Measurements from ENCODE around the gene CYP2R1.

Gene CYP2R1

GRCh38 chr11:14842002-14842401, 50.0 kb downstream of the CYP2R1 start:
- ChIA-PET CTCF (interaction anchor here (1.4 to 1.5 kb wide), 2 partner anchors 9 to 66 kb away, joined by 3 to 7 read pairs; no protein-coding TSS in a partner anchor), POLR2A (no interaction called here)
- no peak for DNase-seq (ENCODE audit: extremely low spot score)
- TF ChIP-seq CTCF (IDR thresholded peaks at IDR 0.05; ENCODE audit: control extremely low read depth, extremely low read depth, low read depth, missing control alignments), result no peak

- no peak for TF ChIP-seq CTCF (IDR thresholded peaks at IDR 0.05; ENCODE audit: control extremely low read depth, extremely low read depth, low read depth, missing control alignments)
- no peak for DNase-seq (ENCODE audit: extremely low spot score)
- POLR2A ChIA-PET, result no interaction called here
- CTCF ChIA-PET, result interaction anchor here (1.0 kb wide), 1 partner anchor 19 kb away, joined by 4 read pairs; no protein-coding TSS in a partner anchor
These were observed 56.2 kb downstream of the CYP2R1 start for GRCh38 chr11:14835496-14836492.
